Fibroblast of the aortic adventitia (primary cell): ENCODE results near the gene ASMTL. TPM values are rescaled to one million over a fixed set of nuclear protein-coding genes. Genes with fewer than 3 reads are reported as not detected.
"Not testable (repeated sequence)": the region's sequence is repeated elsewhere in the genome, so short reads cannot be mapped to it uniquely, and the experiment has no call there.

Source experiments
- DNase-seq: peaks from one replicate; pipeline ENCODE4 v3.0.0-alpha.2; 2010; ENCODE audit warnings: low read depth
- H3K4me3 ChIP-seq: 2 replicates; pipeline ENCODE4 v1.5.1; 2011; ENCODE audit warnings: low read depth, mild to moderate bottlenecking, control low read depth, low read length, moderate library complexity
- CTCF ChIP-seq: IDR thresholded peaks from 2 replicates; pipeline ENCODE4 v1.5.1; 2011; ENCODE audit warnings: mild to moderate bottlenecking, low read length, control low read depth, inconsistent platforms; ENCODE audit not compliant: insufficient read depth
- total RNA-seq: library from RNA; depleted of rRNA; stranded (reverse); fragments of >200 nt; gene quantifications from 2 replicates; pipeline ENCODE4 v1.2.3, GENCODE V29; 2012; ENCODE audit warnings: low replicate concordance

The ASMTL gene
- total RNA-seq, 1 donor = 17.6 TPM

GRCh38 chrX:1486749-1487361 lies 34.1 kb upstream of the ASMTL start:
- DNase-seq = no peak
- TF ChIP-seq CTCF = no peak
- H3K4me3 ChIP-seq = no peak overlapping the region

- no peak overlapping the region for H3K4me3 ChIP-seq
- no peak for DNase-seq
- TF ChIP-seq CTCF = no peak
Measured at GRCh38 chrX:1486177-1486576, 33.5 kb upstream of the ASMTL start.

- no peak overlapping the region for H3K4me3 ChIP-seq
- TF ChIP-seq CTCF = no peak
- no peak for DNase-seq
Measured at GRCh38 chrX:1485033-1485432, 32.3 kb upstream of the ASMTL start.

- H3K4me3 ChIP-seq = no peak overlapping the region
- DNase-seq = no peak
- TF ChIP-seq CTCF = no peak
Measured at GRCh38 chrX:1484638-1485019, 31.9 kb upstream of the ASMTL start.

GRCh38 chrX:1483843-1484637 lies 31.3 kb upstream of the ASMTL start:
- no peak for TF ChIP-seq CTCF
- no peak overlapping the region for H3K4me3 ChIP-seq
- DNase-seq = no peak

- DNase-seq = not testable (repeated sequence)
Measured at GRCh38 chrX:1482530-1482928, 29.8 kb upstream of the ASMTL start.

GRCh38 chrX:1481636-1482529 lies 29.2 kb upstream of the ASMTL start:
- no peak overlapping the region for H3K4me3 ChIP-seq

More at GRCh38 chrX:1482530-1482928, 29.8 kb upstream of the ASMTL start:
- not testable (repeated sequence) for H3K4me3 ChIP-seq

More at GRCh38 chrX:1481636-1482529, 29.2 kb upstream of the ASMTL start:
- no peak for TF ChIP-seq CTCF
- DNase-seq = peak; percentile 84
